K562 (cell line): ENCODE data around the gene DPH2. TPM values are rescaled to one million over a fixed set of nuclear protein-coding genes. Genes with fewer than 3 reads are reported as not detected.

ENCODE experiments used
- ADNP ChIP-seq: fragments of 200-800 bp; sonication (Bioruptor generic); IDR thresholded peaks from 2 replicates; pipeline ENCODE4 v1.6.1; 2016; ENCODE audit warnings: missing genetic modification characterization, missing compliant biosample characterization
- ERF ChIP-seq: fragments of 450-650 bp; formaldehyde crosslinking; IDR thresholded peaks from 2 replicates; pipeline ENCODE4 v1.4.0; 2020; ENCODE audit warnings: mild to moderate bottlenecking, mixed read lengths
- GTF2E2 ChIP-seq: fragments of 200-800 bp; sonication (Bioruptor generic); IDR thresholded peaks from 2 replicates; pipeline ENCODE4 v1.6.1; 2016; ENCODE audit warnings: missing genetic modification characterization, missing compliant biosample characterization
- HNRNPH1 ChIP-seq: fragments of 200-400 bp; formaldehyde crosslinking; optimal IDR thresholded peaks from 2 replicates; pipeline ENCODE3; 2017; ENCODE audit warnings: low read depth, mild to moderate bottlenecking, low read length, moderate library complexity
- KDM4B ChIP-seq, 2 experiments: fragments of 450-650 bp in 1 of 2; sonication (generic) in 1 of 2; IDR thresholded peaks; 2 replicates each; pipeline ENCODE4 v1.6.1; 2016 to 2017; ENCODE audit warnings: borderline replicate concordance in 2 of 2, antibody characterized with exemption in 1 of 2, low read depth in 1 of 2, mild to moderate bottlenecking in 1 of 2
- MITF ChIP-seq: IDR thresholded peaks from 2 replicates; pipeline ENCODE4 v1.6.1; 2014; ENCODE audit warnings: antibody characterized with exemption
- NR2C1 ChIP-seq, 2 experiments: fragments of 450-650 bp; IDR thresholded peaks; 2 replicates each; pipeline ENCODE4 v1.6.1; 2017; ENCODE audit warnings: mild to moderate bottlenecking in 2 of 2, antibody characterized with exemption in 1 of 2, inconsistent platforms in 1 of 2, missing compliant biosample characterization in 1 of 2, missing genetic modification characterization in 1 of 2
- RREB1 ChIP-seq: fragments of 250-450 bp; sonication (Bioruptor Pico); IDR thresholded peaks from 2 replicates; pipeline ENCODE4 v1.4.0; 2020
- SREBF2 ChIP-seq: sonication (generic); formaldehyde crosslinking; IDR thresholded peaks from 2 replicates; pipeline ENCODE4 v1.4.0; 2020; ENCODE audit warnings: mild to moderate bottlenecking, missing genetic modification reagents
- ZBED1 ChIP-seq: IDR thresholded peaks from 2 replicates; pipeline ENCODE4 v1.6.1; 2014
- ZBTB11 ChIP-seq, 3 experiments: fragments of 200-800 bp in 1 of 3; fragments of 250-450 bp in 1 of 3; fragments of 450-650 bp in 1 of 3; sonication (Bioruptor Pico) in 1 of 3; sonication (Bioruptor generic) in 1 of 3; formaldehyde crosslinking in 1 of 3; IDR thresholded peaks; 2 replicates each; pipeline versions ENCODE4 v1.6.1 to v1.8.0; 2016 to 2022; ENCODE audit warnings: mild to moderate bottlenecking in 2 of 3, missing genetic modification characterization in 2 of 3, missing compliant biosample characterization in 1 of 3, moderate library complexity in 1 of 3
- ZHX1 ChIP-seq: fragments of 150-350 bp; conservative IDR thresholded peaks from 2 replicates; pipeline ENCODE4 v1.6.1; 2014; ENCODE audit warnings: low read length
- ZNF146 ChIP-seq: IDR thresholded peaks from one replicate; pipeline ENCODE4 v1.6.1; 2018; ENCODE audit warnings: missing compliant biosample characterization; ENCODE audit not compliant: unreplicated experiment
- polyA plus RNA-seq, 8 experiments: library from polyadenylated mRNA; depleted of rRNA in 4 of 8; stranded (reverse) in 5 of 8; unstranded in 3 of 8; fragments of >200 nt; fragmentation: Nextera tagmentation in 2 of 8; fragmentation: Illumina TruSeq in 1 of 8; extraction: Ambion mirVana in 2 of 8; extraction: Trizol in 1 of 8; gene quantifications; 2 replicates each; pipeline versions ENCODE4 v1.2.1 to v1.2.3, GENCODE V29; 2011 to 2014; ENCODE audit warnings: inconsistent platforms in 1 of 8, missing spikeins in 1 of 8
- total RNA-seq, 7 experiments: library from RNA; depleted of rRNA in 6 of 7; stranded (reverse); fragments of >200 nt in 6 of 7; fragmentation: Illumina TruSeq in 2 of 7; extraction: Trizol in 2 of 7; gene quantifications; 2 replicates each; pipeline versions ENCODE4 v1.2.1 to v1.2.3, GENCODE V29; 2011 to 2021; ENCODE audit warnings: low replicate concordance in 1 of 7

The DPH2 gene
- total and polyA plus RNA-seq, 9 of the 15 experiments (the other 6 are each of a cell fraction or from before 2014, with no cell fraction given) = 17.9 to 94.1 (median 68.1) TPM

- TF ChIP-seq KDM4B (IDR thresholded peaks at IDR 0.05; ENCODE audit: borderline replicate concordance in 2 of 2, low read depth in 1 of 2) = no peak
- no peak for TF ChIP-seq MITF
- TF ChIP-seq ERF = no peak
- TF ChIP-seq HNRNPH1 = no peak
- TF ChIP-seq SREBF2 (CRISPR knock-in tag) = no peak
- TF ChIP-seq GTF2E2 = no peak
- 0 out of 2 replicates have a peak, but pooled peaks have one; percentile 47 for TF ChIP-seq ZBED1
- TF ChIP-seq ZBTB11 (CRISPR knock-in tag; IDR thresholded peaks at IDR 0.05) = peak in 1 of 3 experiments; percentile 84; a peak in 2 of 6 replicates
- no peak for TF ChIP-seq ZNF146 (CRISPR knock-in tag)
- TF ChIP-seq ADNP (tag) = no peak
- no peak for TF ChIP-seq NR2C1 (IDR thresholded peaks at IDR 0.05)
- TF ChIP-seq NR2C1 (tag; IDR thresholded peaks at IDR 0.05) = no peak
- TF ChIP-seq ZHX1 = no peak
- no peak for TF ChIP-seq RREB1
These were observed 8.9 kb downstream of the DPH2 start, which contains the start of gene B4GALT2 (continued) for GRCh38 chr1:43978551-43979260.
